Urinary bladder (tissue), 4 donors: ENCODE measurements around the gene ALK. TPM values are rescaled to one million over a fixed set of nuclear protein-coding genes. Genes with fewer than 3 reads are reported as not detected.

Experiments
- DNase-seq: peaks from one replicate; pipeline ENCODE4 v3.0.0-alpha.2; 2015; ENCODE audit errors: extremely low spot score
- H3K27ac ChIP-seq: one replicate; pipeline ENCODE4 v1.5.1; 2013; ENCODE audit warnings: low read depth, mild to moderate bottlenecking, moderate library complexity
- H3K36me3 ChIP-seq: one replicate; pipeline ENCODE4 v1.6.1; 2013; ENCODE audit warnings: mild to moderate bottlenecking, moderate library complexity; ENCODE audit not compliant: insufficient read depth
- H3K4me1 ChIP-seq: one replicate; pipeline ENCODE4 v1.6.1; 2013; ENCODE audit warnings: mild to moderate bottlenecking, moderate library complexity; ENCODE audit not compliant: insufficient read depth
- H3K4me3 ChIP-seq: one replicate; pipeline ENCODE4 v1.5.1; 2013; ENCODE audit warnings: low read depth, low read length
- WGBS: extraction: QIAGEN DNeasy Blood & Tissue Kit; methylation state at CpG from one replicate; pipeline ENCODE4 v1.1.7; 2013; 5-methylcytosine and 5-hydroxymethylcytosine counted together
- polyA plus RNA-seq: library from polyadenylated mRNA; stranded (reverse); fragments of 200-250 nt; gene quantifications from one replicate; pipeline ENCODE4 v1.2.3, GENCODE V29; 2013
- total RNA-seq: library from RNA; depleted of rRNA; stranded (reverse); fragments of >200 nt; gene quantifications from one replicate; pipeline ENCODE4 v1.2.3, GENCODE V29; 2014
- donor health status: healthy with polysubstance abuse.
- donor health status: healthy.

The ALK gene
- total and polyA plus RNA-seq, 2 donors: 0.29 to 1.0 TPM

GRCh38 chr2:29742656-29743055, 178.7 kb downstream of the ALK start:
- Histone ChIP-seq H3K27ac (no peak overlapping the region), H3K4me3 (no peak overlapping the region), H3K4me1 (no peaks in the 10 kb centered on the region), H3K36me3 (no peaks in the 10 kb centered on the region)
- DNase-seq: no peak
- 56% methylated on average over 2 of the region's 2 CpGs for whole genome bisulfite sequencing

- Histone ChIP-seq H3K4me1 (no peaks in the 10 kb centered on the region), H3K4me3 (no peak overlapping the region), H3K36me3 (no peaks in the 10 kb centered on the region), H3K27ac (no peak overlapping the region)
- WGBS: 94% methylated on average over 4 of the region's 4 CpGs
- DNase-seq: no peak
These were observed 180.3 kb downstream of the ALK start for GRCh38 chr2:29741132-29741531.

GRCh38 chr2:29733965-29734364, 187.4 kb downstream of the ALK start:
- Histone ChIP-seq H3K4me1 (no peaks in the 10 kb centered on the region), H3K36me3 (no peaks in the 10 kb centered on the region), H3K27ac (no peak overlapping the region), H3K4me3 (no peak overlapping the region)
- DNase-seq: no peak
- 59% methylated on average over 4 of the region's 4 CpGs for WGBS

- no peak for DNase-seq
- Histone ChIP-seq H3K36me3 (no peaks in the 10 kb centered on the region), H3K4me3 (no peak overlapping the region), H3K27ac (no peak overlapping the region), H3K4me1 (no peaks in the 10 kb centered on the region)
- WGBS: 87% methylated on average over 1 of the region's 1 CpG
These were observed 188.2 kb downstream of the ALK start for GRCh38 chr2:29733213-29733612.

GRCh38 chr2:29731948-29732347, 189.4 kb downstream of the ALK start:
- DNase-seq: no peak
- Histone ChIP-seq H3K4me1 (no peaks in the 10 kb centered on the region), H3K27ac (no peak overlapping the region), H3K36me3 (no peaks in the 10 kb centered on the region), H3K4me3 (no peak overlapping the region)
- 67% methylated on average over 2 of the region's 2 CpGs for WGBS

GRCh38 chr2:29729932-29730331, 191.5 kb downstream of the ALK start:
- Histone ChIP-seq H3K4me3 (no peak overlapping the region), H3K27ac (no peak overlapping the region)
- 88% methylated on average over 7 of the region's 7 CpGs for WGBS

GRCh38 chr2:29729401-29729800, 192.0 kb downstream of the ALK start:
- 45% methylated on average over 7 of the region's 7 CpGs for WGBS
- no peak overlapping the region for H3K27ac ChIP-seq
- DNase-seq: no peak

More at GRCh38 chr2:29729932-29730331, 191.5 kb downstream of the ALK start:
- Histone ChIP-seq H3K4me1 (no peaks in the 10 kb centered on the region), H3K36me3 (no peaks in the 10 kb centered on the region)
- DNase-seq: no peak

GRCh38 chr2:29726976-29727375, 194.4 kb downstream of the ALK start:
- WGBS: 54% methylated on average over 2 of the region's 2 CpGs
- H3K27ac ChIP-seq: no peak overlapping the region

More at GRCh38 chr2:29729401-29729800, 192.0 kb downstream of the ALK start:
- Histone ChIP-seq H3K4me1 (no peaks in the 10 kb centered on the region), H3K36me3 (no peaks in the 10 kb centered on the region), H3K4me3 (no peak overlapping the region)

GRCh38 chr2:29725610-29726009, 195.8 kb downstream of the ALK start:
- no peak overlapping the region for H3K27ac ChIP-seq
- no peaks in the 10 kb centered on the region for H3K4me1 ChIP-seq
- DNase-seq: no peak
- no peaks in the 10 kb centered on the region for H3K36me3 ChIP-seq
- 73% methylated on average over 2 of the region's 2 CpGs for WGBS
- H3K4me3 ChIP-seq: no peak overlapping the region

More at GRCh38 chr2:29726976-29727375, 194.4 kb downstream of the ALK start:
- no peak overlapping the region for H3K4me3 ChIP-seq
- H3K4me1 ChIP-seq: no peaks in the 10 kb centered on the region
- DNase-seq: no peak
- no peaks in the 10 kb centered on the region for H3K36me3 ChIP-seq

GRCh38 chr2:29724282-29724681, 197.1 kb downstream of the ALK start:
- no peak overlapping the region for H3K4me3 ChIP-seq
- H3K36me3 ChIP-seq: no peaks in the 10 kb centered on the region
- no peaks in the 10 kb centered on the region for H3K4me1 ChIP-seq
- WGBS: 92% methylated on average over 3 of the region's 3 CpGs
- no peak overlapping the region for H3K27ac ChIP-seq
- DNase-seq: no peak

GRCh38 chr2:29723255-29724001, 198.0 kb downstream of the ALK start:
- 67% methylated on average over 7 of the region's 7 CpGs for WGBS
- H3K4me1 ChIP-seq: no peaks in the 10 kb centered on the region
- DNase-seq: no peak
- H3K36me3 ChIP-seq: no peaks in the 10 kb centered on the region
- no peak overlapping the region for H3K4me3 ChIP-seq
- H3K27ac ChIP-seq: no peak overlapping the region

- no peak for DNase-seq
- Histone ChIP-seq H3K4me1 (no peaks in the 10 kb centered on the region), H3K36me3 (no peaks in the 10 kb centered on the region), H3K4me3 (no peak overlapping the region), H3K27ac (no peak overlapping the region)
- WGBS: 56% methylated on average over 3 of the region's 3 CpGs
These were observed 201.7 kb downstream of the ALK start for GRCh38 chr2:29719639-29720038.

- no peaks in the 10 kb centered on the region for H3K36me3 ChIP-seq
- DNase-seq: no peak
- no peak overlapping the region for H3K27ac ChIP-seq
- no peak overlapping the region for H3K4me3 ChIP-seq
- no peaks in the 10 kb centered on the region for H3K4me1 ChIP-seq
- 78% methylated on average over 5 of the region's 5 CpGs for WGBS
These were observed 203.2 kb downstream of the ALK start for GRCh38 chr2:29718076-29718686.

- DNase-seq: no peak
- no peaks in the 10 kb centered on the region for H3K4me1 ChIP-seq
- 61% methylated on average over 3 of the region's 3 CpGs for WGBS
These were observed 205.7 kb downstream of the ALK start for GRCh38 chr2:29715655-29716054.

More at GRCh38 chr2:29715655-29716054, 205.7 kb downstream of the ALK start:
- no peak overlapping the region for H3K4me3 ChIP-seq
- H3K36me3 ChIP-seq: no peaks in the 10 kb centered on the region
- no peak overlapping the region for H3K27ac ChIP-seq
